ENCODE data around the gene CDH6. TPM values are rescaled to one million over a fixed set of nuclear protein-coding genes. Genes with fewer than 3 reads are reported as not detected.

The CDH6 gene
- total RNA-seq, 2 experiments from 2014 or later = not detected

GRCh38 chr5:31208043-31208442 lies 14.6 kb downstream of the CDH6 start:
- POLR2A ChIA-PET = no interaction called here
- H3K4me3 Mint-ChIP-seq = no peak overlapping the region
- H3K36me3 Mint-ChIP-seq (ENCODE audit: low read depth) = no peaks in the 10 kb centered on the region
- no peak overlapping the region for H3K27ac Mint-ChIP-seq
- H3K27me3 Mint-ChIP-seq = no peaks in the 10 kb centered on the region
- H3K9me3 Mint-ChIP-seq (ENCODE audit: low read depth) = peaks cover 2% of the 10 kb centered on the region
- no peak for DNase-seq
- ATAC-seq = no peak
- intact Hi-C loops (cut with DNase I, micrococcal nuclease) = no loop called here
- CTCF ChIA-PET = interaction anchor here (0.6 kb wide), 1 partner anchor 798 kb away, joined by 4 read pairs; no protein-coding TSS in a partner anchor
- H3K4me1 Mint-ChIP-seq = no peaks in the 10 kb centered on the region

- Mint-ChIP-seq H3K36me3 (ENCODE audit: low read depth) (no peaks in the 10 kb centered on the region), H3K27ac (no peak overlapping the region), H3K4me1 (no peaks in the 10 kb centered on the region), H3K4me3 (no peak overlapping the region), H3K9me3 (ENCODE audit: low read depth) (peaks cover 2% of the 10 kb centered on the region), H3K27me3 (peaks cover 4% of the 10 kb centered on the region)
- DNase-seq (no peak), ATAC-seq (no peak)
- ChIA-PET POLR2A (no interaction called here), CTCF (interaction anchor here (0.5 to 1.3 kb wide), 3 partner anchors 9 to 113 kb away, joined by 3 to 4 read pairs (median 4); no protein-coding TSS in a partner anchor)
- intact Hi-C loops (cut with DNase I, micrococcal nuclease) = no loop called here
Observed at GRCh38 chr5:31209334-31209733, 15.8 kb downstream of the CDH6 start.

DNA sequence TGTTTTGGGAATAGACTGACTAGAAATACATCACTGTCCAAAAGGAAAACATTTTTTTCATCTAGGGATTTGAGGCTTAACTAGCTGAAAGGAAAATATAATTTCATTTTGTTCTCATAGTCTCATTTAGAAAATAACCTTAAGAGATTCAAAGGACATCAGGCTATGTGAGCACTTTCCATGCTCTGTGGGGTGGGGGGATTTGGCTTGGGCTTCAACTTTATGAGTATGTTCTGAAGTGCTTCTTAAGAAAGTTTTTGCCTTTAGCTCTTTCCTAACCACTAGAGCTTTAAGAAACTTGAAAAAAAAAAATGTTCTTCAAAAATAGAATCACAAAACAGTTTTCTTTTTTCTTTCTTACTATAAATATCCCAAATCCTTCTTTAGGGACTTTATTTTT lies 17.6 kb downstream of the CDH6 start:
- CTCF ChIA-PET = interaction anchor here (0.5 to 1.0 kb wide), 2 partner anchors 18 to 67 kb away, joined by 3 read pairs; no protein-coding TSS in a partner anchor

GRCh38 chr5:31213257-31213656 lies 19.8 kb downstream of the CDH6 start:
- Mint-ChIP-seq H3K9me3 (ENCODE audit: low read depth) (peaks cover 2% of the 10 kb centered on the region), H3K27me3 (peaks cover 4% of the 10 kb centered on the region), H3K4me3 (no peak overlapping the region), H3K27ac (no peak overlapping the region), H3K36me3 (ENCODE audit: low read depth) (no peaks in the 10 kb centered on the region), H3K4me1 (no peaks in the 10 kb centered on the region)
- ChIA-PET POLR2A (no interaction called here), CTCF (interaction anchor here (0.7 kb wide), 1 partner anchor 19 kb away, joined by 3 read pairs; no protein-coding TSS in a partner anchor)
- intact Hi-C loops (cut with DNase I, micrococcal nuclease) = no loop called here
- no peak for ATAC-seq
- DNase-seq = no peak

More for the DNA sequence above, 17.6 kb downstream of the CDH6 start:
- peaks cover 4% of the 10 kb centered on the region for H3K27me3 Mint-ChIP-seq
- POLR2A ChIA-PET = no interaction called here
- no peaks in the 10 kb centered on the region for H3K36me3 Mint-ChIP-seq (ENCODE audit: low read depth)
- intact Hi-C loops (cut with DNase I, micrococcal nuclease) = no loop called here
- H3K9me3 Mint-ChIP-seq (ENCODE audit: low read depth) = peaks cover 2% of the 10 kb centered on the region
- no peaks in the 10 kb centered on the region for H3K4me1 Mint-ChIP-seq
- no peak for DNase-seq
- H3K27ac Mint-ChIP-seq = no peak overlapping the region
- H3K4me3 Mint-ChIP-seq = no peak overlapping the region
- no peak for ATAC-seq

DNA sequence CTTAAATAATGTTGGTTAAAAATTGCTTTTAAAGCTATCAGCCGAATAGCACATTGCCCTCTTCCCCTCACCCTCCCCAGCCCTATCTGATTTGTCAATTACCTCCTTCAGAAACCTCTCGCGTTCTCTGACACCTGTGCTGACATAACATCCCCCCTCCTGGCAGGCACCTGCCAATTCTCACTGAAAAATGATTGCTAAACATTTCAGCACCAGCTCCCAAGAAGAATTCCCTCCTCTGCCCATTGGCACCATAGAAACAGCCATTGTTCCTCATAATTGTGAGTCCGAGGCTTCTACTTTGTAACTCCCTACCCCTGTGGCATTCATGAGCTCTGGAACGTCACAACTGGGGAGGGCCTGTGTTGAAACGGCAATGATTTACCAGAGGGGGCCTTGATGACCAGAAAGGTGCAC lies 20.2 kb downstream of the CDH6 start:
- CTCF ChIA-PET = interaction anchor here (0.6 kb wide), 1 partner anchor 8 kb away, joined by 4 read pairs; no protein-coding TSS in a partner anchor

DNA sequence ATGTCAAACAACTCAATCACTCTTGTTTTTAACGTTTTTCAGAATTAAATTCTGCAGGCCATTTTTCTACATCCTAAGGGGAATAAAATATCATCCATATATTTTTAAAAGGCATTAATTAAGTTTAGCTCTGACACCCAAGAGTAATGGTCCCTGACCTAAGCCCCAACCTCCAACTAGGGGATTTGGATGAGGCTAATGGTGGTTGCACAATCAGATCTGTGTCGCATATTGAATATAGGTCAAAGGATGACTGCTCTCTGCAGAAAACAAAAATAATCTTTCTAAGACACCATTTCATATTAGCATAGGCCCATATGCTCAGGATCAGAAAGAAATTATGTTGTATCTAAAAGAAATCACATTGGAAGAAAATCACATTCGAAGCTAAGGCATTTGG lies 20.7 kb downstream of the CDH6 start:
- H3K27ac Mint-ChIP-seq = no peak overlapping the region
- peaks cover 2% of the 10 kb centered on the region for H3K9me3 Mint-ChIP-seq (ENCODE audit: low read depth)
- POLR2A ChIA-PET = no interaction called here
- peaks cover 4% of the 10 kb centered on the region for H3K27me3 Mint-ChIP-seq
- no peaks in the 10 kb centered on the region for H3K4me1 Mint-ChIP-seq
- DNase-seq (no peak), ATAC-seq (no peak)
- H3K4me3 Mint-ChIP-seq = no peak overlapping the region
- intact Hi-C loops (cut with DNase I, micrococcal nuclease) = no loop called here
- CTCF ChIA-PET = interaction anchor here (0.6 kb wide), 1 partner anchor 9 kb away, joined by 4 read pairs; no protein-coding TSS in a partner anchor
- H3K36me3 Mint-ChIP-seq (ENCODE audit: low read depth) = no peaks in the 10 kb centered on the region

More for the DNA sequence above, 20.2 kb downstream of the CDH6 start:
- no peaks in the 10 kb centered on the region for H3K4me1 Mint-ChIP-seq
- DNase-seq (no peak), ATAC-seq (no peak)
- no peaks in the 10 kb centered on the region for H3K36me3 Mint-ChIP-seq (ENCODE audit: low read depth)
- POLR2A ChIA-PET = no interaction called here
- H3K4me3 Mint-ChIP-seq = no peak overlapping the region
- H3K27me3 Mint-ChIP-seq = peaks cover 4% of the 10 kb centered on the region
- intact Hi-C loops (cut with DNase I, micrococcal nuclease) = no loop called here
- peaks cover 2% of the 10 kb centered on the region for H3K9me3 Mint-ChIP-seq (ENCODE audit: low read depth)
- H3K27ac Mint-ChIP-seq = no peak overlapping the region

DNA sequence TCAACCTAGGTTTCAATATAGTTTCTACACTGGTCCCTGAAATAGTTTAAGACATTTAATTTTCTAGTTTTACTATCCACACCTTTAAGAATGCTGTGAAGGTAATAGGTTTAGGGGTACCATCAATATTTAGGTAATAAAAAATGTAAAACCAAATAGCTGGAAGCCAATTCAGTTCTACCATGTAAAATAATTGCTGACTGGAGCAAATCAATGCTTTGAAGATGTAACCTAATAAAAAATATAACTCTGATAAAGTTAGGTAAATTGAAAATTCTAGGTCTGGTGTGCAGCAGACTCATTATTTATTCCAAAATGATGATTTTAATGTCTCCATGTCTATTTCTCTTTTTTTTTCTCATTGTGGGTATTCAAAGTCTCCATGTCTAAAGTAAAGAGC lies 21.8 kb downstream of the CDH6 start:
- H3K36me3 Mint-ChIP-seq (ENCODE audit: low read depth) = no peaks in the 10 kb centered on the region
- CTCF ChIA-PET = interaction anchor here (1.0 kb wide), 1 partner anchor 17 kb away, joined by 3 read pairs; no protein-coding TSS in a partner anchor

GRCh38 chr5:31217446-31217845 lies 24.0 kb downstream of the CDH6 start:
- ATAC-seq (no peak), DNase-seq (no peak)
- Mint-ChIP-seq H3K4me1 (no peaks in the 10 kb centered on the region), H3K9me3 (ENCODE audit: low read depth) (no peaks in the 10 kb centered on the region), H3K27ac (no peak overlapping the region), H3K4me3 (no peak overlapping the region), H3K27me3 (peaks cover 7% of the 10 kb centered on the region), H3K36me3 (ENCODE audit: low read depth) (no peaks in the 10 kb centered on the region)
- ChIA-PET CTCF (interaction anchor here (0.5 to 1.9 kb wide), 3 partner anchors 8 to 523 kb away, joined by 3 to 6 read pairs (median 4); no protein-coding TSS in a partner anchor), POLR2A (no interaction called here)
- intact Hi-C loops (cut with DNase I, micrococcal nuclease) = no loop called here

More for the DNA sequence above, 21.8 kb downstream of the CDH6 start:
- H3K9me3 Mint-ChIP-seq (ENCODE audit: low read depth) = no peaks in the 10 kb centered on the region
- intact Hi-C loops (cut with DNase I, micrococcal nuclease) = no loop called here
- no peak overlapping the region for H3K4me3 Mint-ChIP-seq
- ATAC-seq (no peak), DNase-seq (no peak)
- H3K27ac Mint-ChIP-seq = no peak overlapping the region
- peaks cover 4% of the 10 kb centered on the region for H3K27me3 Mint-ChIP-seq
- H3K4me1 Mint-ChIP-seq = no peaks in the 10 kb centered on the region
- POLR2A ChIA-PET = no interaction called here

DNA sequence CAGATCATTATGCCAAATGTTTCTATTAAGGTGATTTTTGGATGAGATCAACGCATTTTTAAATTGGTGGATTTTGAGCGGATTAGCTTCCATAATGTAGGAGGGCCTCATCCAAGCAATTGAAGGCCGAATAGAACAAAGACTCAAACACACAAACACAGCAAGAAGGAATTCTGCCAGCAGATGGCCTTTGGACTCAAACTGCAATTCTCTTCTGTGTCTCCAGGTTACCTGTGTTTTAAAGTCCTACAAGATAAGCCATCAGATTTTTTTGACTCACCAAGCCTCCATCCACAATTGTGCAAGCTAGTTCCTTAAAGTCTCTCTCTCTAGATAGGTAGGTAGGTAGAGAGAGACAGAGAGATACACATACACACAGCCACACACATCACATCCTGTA lies 25.5 kb downstream of the CDH6 start:
- intact Hi-C loops (cut with DNase I, micrococcal nuclease) = no loop called here
- Mint-ChIP-seq H3K36me3 (ENCODE audit: low read depth) (no peaks in the 10 kb centered on the region), H3K27me3 (peaks cover 4% of the 10 kb centered on the region), H3K4me3 (no peak overlapping the region), H3K4me1 (no peaks in the 10 kb centered on the region), H3K9me3 (ENCODE audit: low read depth) (no peaks in the 10 kb centered on the region), H3K27ac (no peak overlapping the region)
- ChIA-PET POLR2A (no interaction called here), CTCF (interaction anchor here (1.7 to 1.9 kb wide), 2 partner anchors 10 to 13 kb away, joined by 4 to 6 read pairs; no protein-coding TSS in a partner anchor)
- ATAC-seq = no peak
- DNase-seq = no peak

GRCh38 chr5:31221001-31221400 lies 27.5 kb downstream of the CDH6 start:
- no peak for DNase-seq
- H3K9me3 Mint-ChIP-seq (ENCODE audit: low read depth) = no peaks in the 10 kb centered on the region
- POLR2A ChIA-PET = no interaction called here
- intact Hi-C loops (cut with DNase I, micrococcal nuclease) = no loop called here
- no peaks in the 10 kb centered on the region for H3K36me3 Mint-ChIP-seq (ENCODE audit: low read depth)
- ATAC-seq = no peak
- H3K27me3 Mint-ChIP-seq = peaks cover 5% of the 10 kb centered on the region
- CTCF ChIA-PET = no interaction called here
- no peak overlapping the region for H3K27ac Mint-ChIP-seq
- H3K4me1 Mint-ChIP-seq = no peaks in the 10 kb centered on the region
- H3K4me3 Mint-ChIP-seq = no peak overlapping the region

- CTCF ChIA-PET = no interaction called here
- H3K4me3 Mint-ChIP-seq = no peak overlapping the region
- H3K9me3 Mint-ChIP-seq (ENCODE audit: low read depth) = no peaks in the 10 kb centered on the region
- POLR2A ChIA-PET = no interaction called here
- H3K36me3 Mint-ChIP-seq (ENCODE audit: low read depth) = no peaks in the 10 kb centered on the region
- no peaks in the 10 kb centered on the region for H3K4me1 Mint-ChIP-seq
- H3K27ac Mint-ChIP-seq = no peak overlapping the region
- peaks cover 5% of the 10 kb centered on the region for H3K27me3 Mint-ChIP-seq
- DNase-seq (no peak), ATAC-seq (no peak)
- intact Hi-C loops (cut with DNase I, micrococcal nuclease) = no loop called here
Observed at GRCh38 chr5:31225118-31225517, 31.6 kb downstream of the CDH6 start.

GRCh38 chr5:31225613-31226012 lies 32.1 kb downstream of the CDH6 start:
- Mint-ChIP-seq H3K9me3 (ENCODE audit: low read depth) (no peaks in the 10 kb centered on the region), H3K27ac (no peak overlapping the region), H3K27me3 (peaks cover 2% of the 10 kb centered on the region), H3K4me1 (no peaks in the 10 kb centered on the region), H3K36me3 (ENCODE audit: low read depth) (no peaks in the 10 kb centered on the region), H3K4me3 (no peak overlapping the region)
- no peak for ATAC-seq
- intact Hi-C loops (cut with DNase I, micrococcal nuclease) = no loop called here
- no peak for DNase-seq
- POLR2A ChIA-PET = no interaction called here
- CTCF ChIA-PET = no interaction called here

Data from activated CD4-positive, alpha-beta T cell treated with anti-CD3 and anti-CD28 coated beads for 36 hours (primary cell).